Muscle of back (tissue), 11 donors: ENCODE measurements around the gene SLC39A12. TPM values are rescaled to one million over a fixed set of nuclear protein-coding genes. Genes with fewer than 3 reads are reported as not detected.

Source experiments
- DNase-seq, 3 donors: peaks; one replicate each; pipeline versions ENCODE4 v3.0.0 to v3.0.0-alpha.2; 2013
- polyA plus RNA-seq, 10 donors: library from polyadenylated mRNA; unstranded; fragments of 120-200 nt; gene quantifications; one replicate each; pipeline ENCODE4 v1.2.1, GENCODE V29; 2013; ENCODE audit not compliant: insufficient read length in 10 of 10

The SLC39A12 gene
- polyA plus RNA-seq, 10 donors = not detected

- DNase-seq = peak in 1 of 3 donors; percentile 18
Observed at GRCh38 chr10:17961551-17962422, 10.1 kb downstream of the SLC39A12 start.

GRCh38 chr10:17963431-17963830 lies 11.7 kb downstream of the SLC39A12 start:
- no peak for DNase-seq

GRCh38 chr10:17965649-17966235 lies 14.0 kb downstream of the SLC39A12 start:
- DNase-seq = peak in 1 of 3 donors; percentile 7

GRCh38 chr10:17974505-17974904 lies 22.8 kb downstream of the SLC39A12 start:
- no peak for DNase-seq

GRCh38 chr10:17980846-17981565 lies 29.3 kb downstream of the SLC39A12 start:
- DNase-seq = no peak

GRCh38 chr10:17981766-17982380 lies 30.2 kb downstream of the SLC39A12 start:
- peak in 1 of 3 donors; percentile 82 for DNase-seq

GRCh38 chr10:17984056-17984455 lies 32.3 kb downstream of the SLC39A12 start:
- DNase-seq = no peak

GRCh38 chr10:17984563-17984962 lies 32.8 kb downstream of the SLC39A12 start:
- no peak for DNase-seq

- DNase-seq = peak in 1 of 3 donors; percentile 75
Observed at GRCh38 chr10:17989908-17990767, 38.4 kb downstream of the SLC39A12 start.

- DNase-seq = no peak
Observed at GRCh38 chr10:17992266-17992665, 40.5 kb downstream of the SLC39A12 start.

GRCh38 chr10:17993361-17993760 lies 41.6 kb downstream of the SLC39A12 start:
- no peak for DNase-seq

GRCh38 chr10:18000601-18001000 lies 48.9 kb downstream of the SLC39A12 start:
- DNase-seq = no peak

GRCh38 chr10:18005445-18005780 lies 53.7 kb downstream of the SLC39A12 start:
- DNase-seq = no peak

GRCh38 chr10:18005781-18006456 lies 54.2 kb downstream of the SLC39A12 start:
- peak in 2 of 3 donors; percentile 61 to 77 for DNase-seq

- peak in 2 of 3 donors; percentile 39 to 50 for DNase-seq
Observed at GRCh38 chr10:18008986-18009385, 57.3 kb downstream of the SLC39A12 start.

GRCh38 chr10:18010050-18010449 lies 58.3 kb downstream of the SLC39A12 start:
- no peak for DNase-seq

GRCh38 chr10:18020523-18020922 lies 68.8 kb downstream of the SLC39A12 start:
- no peak for DNase-seq

- DNase-seq = no peak
Observed at GRCh38 chr10:18021725-18022480, 70.2 kb downstream of the SLC39A12 start.

- DNase-seq = peak in 2 of 3 donors; percentile 23 to 30
Observed at GRCh38 chr10:18043148-18044006, 91.7 kb downstream of the SLC39A12 start.
